GM23338 (cell line): ENCODE results near the gene UNC13D. TPM values are rescaled to one million over a fixed set of nuclear protein-coding genes. Genes with fewer than 3 reads are reported as not detected.
A peak's percentile ranks its signal among the peaks of the same experiment; 100 is the strongest.

Experiments
- ATAC-seq: fragments of 200-7000 bp; cut with Tn5 transposase; 3 replicates; pipeline ENCODE4 v1.9.1; 2020
- DNase-seq: peaks from one replicate; pipeline ENCODE4 v3.0.0-alpha.2; 2015; ENCODE audit warnings: low spot score
- H2AFZ ChIP-seq: fragments of 200-600 bp; sonication (generic); 2 replicates; pipeline ENCODE4 v1.8.0; 2016; ENCODE audit warnings: antibody characterized with exemption, mild to moderate bottlenecking, moderate library complexity
- H3F3A ChIP-seq: fragments of 200-600 bp; sonication (generic); replicated peaks from 2 replicates; pipeline ENCODE4 v1.8.0; 2017; ENCODE audit warnings: antibody characterized with exemption, mixed run types, low read depth
- H3K27ac ChIP-seq: fragments of 200-600 bp; sonication (generic); 2 replicates; pipeline ENCODE4 v1.6.1; 2016; ENCODE audit warnings: low read depth
- H3K27me3 ChIP-seq: fragments of 200-600 bp; sonication (generic); 2 replicates; pipeline ENCODE4 v1.8.0; 2016; ENCODE audit warnings: mild to moderate bottlenecking, mixed run types, moderate library complexity; ENCODE audit not compliant: insufficient read depth
- H3K36me3 ChIP-seq: fragments of 200-600 bp; sonication (generic); 2 replicates; pipeline ENCODE4 v1.8.0; 2016; ENCODE audit warnings: mild to moderate bottlenecking; ENCODE audit not compliant: insufficient read depth
- H3K4me1 ChIP-seq: fragments of 200-600 bp; sonication (generic); 2 replicates; pipeline ENCODE4 v1.8.0; 2016; ENCODE audit warnings: mild to moderate bottlenecking, moderate library complexity; ENCODE audit not compliant: insufficient read depth
- H3K4me2 ChIP-seq: fragments of 200-600 bp; sonication (generic); 2 replicates; pipeline ENCODE4 v1.7.1; 2017; ENCODE audit warnings: mixed run types
- H3K4me3 ChIP-seq: fragments of 200-600 bp; sonication (generic); 2 replicates; pipeline ENCODE4 v1.6.1; 2016; ENCODE audit warnings: mixed run types
- H3K79me2 ChIP-seq: fragments of 200-600 bp; sonication (generic); replicated peaks from 2 replicates; pipeline ENCODE4 v1.8.0; 2017; ENCODE audit warnings: mild to moderate bottlenecking; ENCODE audit not compliant: insufficient read depth
- H3K9me2 ChIP-seq: fragments of 200-600 bp; sonication (generic); 2 replicates; pipeline ENCODE4 v1.8.0; 2017; ENCODE audit not compliant: insufficient read depth
- H4K20me1 ChIP-seq: fragments of 200-600 bp; sonication (generic); replicated peaks from 2 replicates; pipeline ENCODE4 v1.8.0; 2017; ENCODE audit warnings: mild to moderate bottlenecking; ENCODE audit not compliant: insufficient read depth
- H3K27ac Mint-ChIP-seq: 2 replicates; pipeline ENCODE4 v1.8.0; 2020; ENCODE audit warnings: inconsistent platforms, mild to moderate bottlenecking, moderate library complexity, mixed read lengths
- H3K27me3 Mint-ChIP-seq: 3 replicates; pipeline ENCODE4 v1.8.0; 2022; ENCODE audit warnings: low read depth, mild to moderate bottlenecking, moderate library complexity, mixed read lengths, inconsistent platforms; ENCODE audit not compliant: insufficient read depth, poor library complexity
- H3K36me3 Mint-ChIP-seq: 3 replicates; pipeline ENCODE4 v1.8.0; 2021; ENCODE audit warnings: low read depth, mild to moderate bottlenecking, inconsistent platforms, moderate library complexity, mixed read lengths
- H3K4me1 Mint-ChIP-seq: 3 replicates; pipeline ENCODE4 v1.8.0; 2020; ENCODE audit warnings: mild to moderate bottlenecking, inconsistent platforms, mixed read lengths
- H3K4me3 Mint-ChIP-seq: 3 replicates; pipeline ENCODE4 v1.8.0; 2021; ENCODE audit warnings: moderate library complexity, mild to moderate bottlenecking, inconsistent platforms, mixed read lengths
- H3K9me3 Mint-ChIP-seq: 3 replicates; pipeline ENCODE4 v1.8.0; 2020; ENCODE audit warnings: moderate library complexity, mild to moderate bottlenecking, inconsistent platforms, mixed read lengths
- CTCF ChIP-seq, 2 experiments: fragments of 200-600 bp in 1 of 2; sonication (generic) in 1 of 2; conservative IDR thresholded peaks; 2 replicates each; pipeline versions ENCODE4 v1.5.1 to v1.6.1; 2016 to 2017; ENCODE audit warnings: antibody characterized with exemption in 2 of 2, low read depth in 2 of 2, mild to moderate bottlenecking in 2 of 2, moderate library complexity in 1 of 2
- JUNB ChIP-seq: IDR thresholded peaks from one replicate; pipeline ENCODE4 v1.6.1; 2016; ENCODE audit warnings: antibody characterized with exemption; ENCODE audit not compliant: unreplicated experiment
- NANOG ChIP-seq: IDR thresholded peaks from 2 replicates; pipeline ENCODE4 v1.6.1; 2016; ENCODE audit warnings: antibody characterized with exemption, borderline replicate concordance
- POLR2AphosphoS5 ChIP-seq: IDR thresholded peaks from 2 replicates; pipeline ENCODE4 v1.6.1; 2016; ENCODE audit warnings: antibody characterized with exemption, low read depth
- ZNF462 ChIP-seq: fragments of 250-450 bp; sonication (Bioruptor Pico); IDR thresholded peaks from 2 replicates; pipeline ENCODE4 v1.5.0; 2020; ENCODE audit warnings: mild to moderate bottlenecking, moderate library complexity
- polyA plus RNA-seq: library from polyadenylated mRNA; unstranded; fragments of >200 nt; fragmentation: Nextera tagmentation; extraction: Ambion mirVana; gene quantifications from 2 replicates; pipeline ENCODE4 v1.2.1, GENCODE V29; 2016
- total RNA-seq: library from RNA; depleted of rRNA; stranded (reverse); fragments of >200 nt; shearing (Covaris generic); gene quantifications from 2 replicates; pipeline ENCODE4 v1.2.3, GENCODE V29; 2014

UNC13D gene
- total and polyA plus RNA-seq, 2 experiments from 2014 or later = 5.9 to 10.8 TPM

GRCh38 chr17:75827308-75828075 is 16.7 kb downstream of the UNC13D start:
- no peaks in the 10 kb centered on the region for H4K20me1 ChIP-seq
- peak overlapping the region; percentile 84 for H2AFZ ChIP-seq
- Mint-ChIP-seq H3K27me3 (peaks cover 6% of the 10 kb centered on the region), H3K36me3 (peaks cover 8% of the 10 kb centered on the region; the same call in 2 of the 3 replicates), H3K9me3 (no peaks in the 10 kb centered on the region), H3K27ac (peak overlapping the region; percentile 83; the same call in 1 of the 2 replicates), H3K4me3 (peak overlapping the region; percentile 57; the same call in 2 of the 3 replicates), H3K4me1 (peaks cover 30% of the 10 kb centered on the region)
- TF ChIP-seq POLR2AphosphoS5 (peak; percentile 48), ZNF462 (no peak), JUNB (no peak), NANOG (no peak), CTCF (conservative IDR thresholded peaks at IDR 0.05; ENCODE audit: low read depth in 2 of 2) (peak; percentile 71 to 90)
- no peaks in the 10 kb centered on the region for H3K27me3 ChIP-seq
- H3F3A ChIP-seq = peaks cover 28% of the 10 kb centered on the region
- H3K36me3 ChIP-seq = no peaks in the 10 kb centered on the region
- H3K4me3 ChIP-seq = peak overlapping the region; percentile 52
- H3K79me2 ChIP-seq = no peaks in the 10 kb centered on the region
- peak overlapping the region; percentile 85 for H3K27ac ChIP-seq
- H3K4me2 ChIP-seq = peak overlapping the region; percentile 75
- DNase-seq = peak; percentile 92
- no peaks in the 10 kb centered on the region for H3K9me2 ChIP-seq
- H3K4me1 ChIP-seq = peaks cover 36% of the 10 kb centered on the region
- peak; percentile 77 for ATAC-seq
